GM23338 (cell line): Measurements from ENCODE around the gene EPAS1.

Experiments used
- CTCF ChIP-seq, 2 experiments: fragments of 200-600 bp in 1 of 2; sonication (generic) in 1 of 2; conservative IDR thresholded peaks; 2 replicates each; pipeline versions ENCODE4 v1.5.1 to v1.6.1; 2016 to 2017; ENCODE audit warnings: antibody characterized with exemption in 2 of 2, low read depth in 2 of 2, mild to moderate bottlenecking in 2 of 2, moderate library complexity in 1 of 2
- EZH2 ChIP-seq: fragments of 200-600 bp; sonication (generic); IDR thresholded peaks from one replicate; pipeline ENCODE4 v1.8.0; 2017; ENCODE audit warnings: antibody characterized with exemption, mild to moderate bottlenecking, low read depth; ENCODE audit not compliant: unreplicated experiment

- peak in 1 of 2 experiments; percentile 47; a peak in 2 of 4 replicates for TF ChIP-seq CTCF (conservative IDR thresholded peaks at IDR 0.05; ENCODE audit: low read depth in 2 of 2)
- TF ChIP-seq EZH2 = no peak
Measured at GRCh38 chr2:46352621-46353020, 55.4 kb downstream of the EPAS1 start.
